Upper lobe of right lung (tissue), 1 donor: ENCODE data around the gene TENT4A. TPM values are rescaled to one million over a fixed set of nuclear protein-coding genes. Genes with fewer than 3 reads are reported as not detected.

Experiments used
- ATAC-seq: fragments of 200-7000 bp; cut with Tn5 transposase; one replicate; pipeline ENCODE4 v1.9.1; 2020; ENCODE audit warnings: mild to moderate bottlenecking, moderate library complexity
- DNase-seq: peaks from one replicate; pipeline ENCODE4 v3.0.0-alpha.2; 2020
- H3K27ac ChIP-seq: fragments of 200-600 bp; one replicate; pipeline ENCODE4 v1.8.0; 2022
- H3K27me3 ChIP-seq: fragments of 200-600 bp; one replicate; pipeline ENCODE4 v1.8.0; 2022; ENCODE audit warnings: mild to moderate bottlenecking
- H3K36me3 ChIP-seq: fragments of 200-600 bp; one replicate; pipeline ENCODE4 v1.8.0; 2022
- H3K4me1 ChIP-seq: fragments of 200-600 bp; one replicate; pipeline ENCODE4 v1.8.0; 2022
- H3K4me3 ChIP-seq: fragments of 200-600 bp; one replicate; pipeline ENCODE4 v1.8.0; 2022; ENCODE audit warnings: mild to moderate bottlenecking
- H3K9me3 ChIP-seq: fragments of 200-600 bp; one replicate; pipeline ENCODE4 v1.8.0; 2022
- CTCF ChIP-seq: fragments of 200-600 bp; IDR thresholded peaks from one replicate; pipeline ENCODE4 v1.8.0; 2022; ENCODE audit warnings: antibody characterized with exemption
- intact Hi-C: fragments of 100-400 bp; cut with DNase I; formaldehyde crosslinking; loops from one replicate; pipeline ENCODE4 v1.11.0; 2022
- total RNA-seq: library from RNA; stranded (reverse); fragmentation: NEBNext Ultra II Directional; extraction: Animal tissue kit (Norgen Biotek cat#: 25700); gene quantifications from one replicate; pipeline ENCODE4 v1.2.1, GENCODE V29; 2021
- donor health status: DM: no; HTN: yes; CAD: no; lungs with severe emphysema.

The TENT4A gene
- total RNA-seq, 1 donor from 2014 or later: 19.9 TPM

GRCh38 chr5:6674421-6674820 lies 38.8 kb upstream of the TENT4A start:
- Histone ChIP-seq H3K27me3 (no peaks in the 10 kb centered on the region), H3K27ac (no peak overlapping the region), H3K9me3 (no peaks in the 10 kb centered on the region), H3K36me3 (no peaks in the 10 kb centered on the region), H3K4me3 (no peak overlapping the region), H3K4me1 (no peaks in the 10 kb centered on the region)
- ATAC-seq: no peak
- intact Hi-C loops: no loop called here
- DNase-seq: no peak
- TF ChIP-seq CTCF: no peak

- H3K36me3 ChIP-seq: no peaks in the 10 kb centered on the region
- ATAC-seq: no peak
- no peak for TF ChIP-seq CTCF
- no peaks in the 10 kb centered on the region for H3K27me3 ChIP-seq
- DNase-seq: no peak
- no peak overlapping the region for H3K4me3 ChIP-seq
- no peaks in the 10 kb centered on the region for H3K9me3 ChIP-seq
- intact Hi-C loops: no loop called here
- no peaks in the 10 kb centered on the region for H3K4me1 ChIP-seq
- no peak overlapping the region for H3K27ac ChIP-seq
These were observed 38.3 kb upstream of the TENT4A start for GRCh38 chr5:6674886-6675285.

DNA sequence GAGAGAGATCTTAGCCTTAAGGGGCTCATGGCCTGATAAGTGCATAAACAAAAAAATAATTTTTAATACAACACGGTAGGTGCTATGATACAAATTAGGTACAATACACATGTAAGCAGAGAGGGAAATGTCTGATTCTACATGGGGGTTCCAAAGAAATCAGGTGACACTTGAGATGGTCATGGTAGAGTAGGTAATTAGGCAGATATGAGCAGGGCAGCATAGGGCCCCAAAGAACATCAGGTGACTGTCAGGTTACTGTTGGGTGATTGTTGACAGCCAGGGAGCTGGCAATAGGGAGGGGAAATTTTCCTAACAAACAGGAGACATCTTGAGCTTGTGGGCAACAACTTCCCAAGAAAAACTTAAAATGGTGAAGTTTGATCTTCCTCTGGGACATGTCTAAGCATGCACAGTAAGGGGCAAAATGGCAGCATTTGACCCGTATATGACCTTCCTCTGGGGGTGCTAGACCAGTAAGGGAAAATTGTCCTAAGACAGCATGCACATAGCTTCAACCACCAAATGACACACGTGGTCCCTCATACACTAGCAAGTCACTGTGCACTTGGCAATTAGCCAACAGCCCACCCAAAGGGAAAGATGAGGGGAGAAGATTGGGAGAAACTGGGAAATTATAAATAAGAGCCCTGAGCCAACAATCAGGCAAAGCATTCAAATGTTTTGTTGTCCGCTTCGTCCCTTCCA lies 37.3 kb upstream of the TENT4A start:
- intact Hi-C loops: no loop called here
- no peaks in the 10 kb centered on the region for H3K36me3 ChIP-seq
- DNase-seq: no peak
- no peak overlapping the region for H3K4me3 ChIP-seq
- no peaks in the 10 kb centered on the region for H3K27me3 ChIP-seq
- H3K27ac ChIP-seq: no peak overlapping the region
- no peak for ATAC-seq
- no peak for TF ChIP-seq CTCF
- no peaks in the 10 kb centered on the region for H3K4me1 ChIP-seq
- no peaks in the 10 kb centered on the region for H3K9me3 ChIP-seq

DNA sequence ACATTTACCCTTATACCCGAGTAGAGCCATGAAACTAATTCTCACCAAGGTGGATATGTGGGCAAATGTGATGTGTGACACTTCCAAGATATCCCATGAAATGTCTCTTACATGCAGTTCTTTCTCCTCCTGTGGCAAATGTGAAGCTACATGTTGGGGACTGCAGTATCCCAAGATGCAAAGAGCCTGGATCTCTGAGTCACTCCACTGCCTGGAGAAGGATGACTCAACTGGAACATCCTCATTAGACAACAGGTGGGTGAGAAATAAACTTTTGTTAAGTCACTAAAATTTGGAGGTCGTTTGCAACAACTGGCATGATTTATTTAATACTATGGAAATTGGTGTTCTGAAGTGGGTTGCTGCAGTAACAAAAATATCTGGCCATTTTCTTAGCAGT lies 36.5 kb upstream of the TENT4A start:
- H3K4me1 ChIP-seq: no peaks in the 10 kb centered on the region
- intact Hi-C loops: no loop called here
- no peaks in the 10 kb centered on the region for H3K27me3 ChIP-seq
- no peak overlapping the region for H3K27ac ChIP-seq
- no peaks in the 10 kb centered on the region for H3K36me3 ChIP-seq
- H3K9me3 ChIP-seq: no peaks in the 10 kb centered on the region
- no peak for TF ChIP-seq CTCF
- ATAC-seq (no peak), DNase-seq (no peak)
- H3K4me3 ChIP-seq: no peak overlapping the region

- Histone ChIP-seq H3K4me3 (no peak overlapping the region), H3K36me3 (no peaks in the 10 kb centered on the region), H3K9me3 (no peaks in the 10 kb centered on the region), H3K4me1 (no peaks in the 10 kb centered on the region), H3K27ac (no peak overlapping the region), H3K27me3 (no peaks in the 10 kb centered on the region)
- no peak for DNase-seq
- intact Hi-C loops: no loop called here
- no peak for ATAC-seq
- no peak for TF ChIP-seq CTCF
These were observed 34.8 kb upstream of the TENT4A start for GRCh38 chr5:6678385-6678784.

DNA sequence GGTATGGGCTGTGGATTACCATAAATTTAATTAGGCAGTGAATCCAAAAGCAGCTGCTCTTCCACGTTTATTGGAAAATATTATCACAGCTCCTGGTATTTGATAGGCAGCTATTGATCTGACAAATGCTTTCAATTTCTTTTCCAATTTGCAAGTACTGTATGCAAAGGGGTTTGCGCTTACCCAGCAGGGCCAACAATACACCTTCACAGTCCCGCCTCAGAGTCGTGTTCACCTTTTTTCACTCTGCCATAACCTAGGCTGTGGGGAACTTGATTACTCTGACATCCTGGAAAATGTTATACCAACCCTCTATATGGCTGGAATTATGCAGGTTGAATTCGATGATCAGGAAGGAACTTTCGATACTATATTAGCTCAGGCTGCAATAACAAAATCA lies 32.3 kb upstream of the TENT4A start:
- no peak for TF ChIP-seq CTCF
- H3K27me3 ChIP-seq: no peaks in the 10 kb centered on the region
- H3K36me3 ChIP-seq: no peaks in the 10 kb centered on the region
- no peak overlapping the region for H3K27ac ChIP-seq
- DNase-seq: no peak
- intact Hi-C loops: no loop called here
- no peaks in the 10 kb centered on the region for H3K4me1 ChIP-seq
- H3K9me3 ChIP-seq: no peaks in the 10 kb centered on the region
- H3K4me3 ChIP-seq: no peak overlapping the region
- ATAC-seq: no peak
